SIG-M5 treated with dmso at 0.1 percent for 504 hours (cell line): Measurements from ENCODE around the gene MRPS34.

Experiments
- DNase-seq: peaks from one replicate; lab custom pipeline; 2025; ENCODE audit not compliant: unreplicated experiment; lab: John Stamatoyannopoulos, UW

The MRPS34 gene

DNA sequence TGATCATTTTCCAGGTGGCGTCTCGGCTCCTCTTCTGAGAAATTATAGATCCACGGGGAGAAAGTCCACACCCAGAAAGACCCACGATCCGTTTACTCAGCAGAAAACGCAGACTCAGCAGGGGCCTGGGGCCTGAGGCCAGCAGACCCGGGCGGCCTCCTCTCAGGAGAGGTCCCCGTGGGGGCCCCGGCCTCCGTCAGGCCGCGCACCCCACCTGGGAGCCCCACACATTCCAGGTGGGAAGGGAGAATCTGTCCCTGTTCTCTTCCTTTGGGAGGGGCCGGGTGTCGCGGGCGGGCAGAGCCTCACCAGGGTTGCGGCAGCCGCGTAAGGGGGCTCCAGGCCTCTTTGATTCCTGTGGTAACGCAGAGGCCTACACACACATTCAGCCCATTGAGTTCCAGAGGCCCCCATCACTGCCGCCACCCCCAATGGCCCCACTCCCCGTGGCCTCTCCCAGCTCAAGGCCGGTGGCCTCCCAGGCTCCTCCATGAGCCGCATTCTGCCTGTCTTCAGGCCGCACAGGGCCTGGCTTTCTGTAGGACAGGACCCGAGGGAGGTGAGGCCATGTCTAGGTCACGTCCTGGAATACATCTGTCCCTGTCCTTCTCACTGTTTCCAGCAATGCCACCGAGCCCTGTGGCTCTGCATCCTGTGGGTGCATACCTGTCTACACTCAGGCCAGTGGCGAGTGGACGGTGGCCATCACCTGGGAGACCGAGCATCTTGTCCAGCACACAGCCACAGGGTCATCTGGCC lies 22.2 kb upstream of the MRPS34 start:
- no peak for DNase-seq

DNA sequence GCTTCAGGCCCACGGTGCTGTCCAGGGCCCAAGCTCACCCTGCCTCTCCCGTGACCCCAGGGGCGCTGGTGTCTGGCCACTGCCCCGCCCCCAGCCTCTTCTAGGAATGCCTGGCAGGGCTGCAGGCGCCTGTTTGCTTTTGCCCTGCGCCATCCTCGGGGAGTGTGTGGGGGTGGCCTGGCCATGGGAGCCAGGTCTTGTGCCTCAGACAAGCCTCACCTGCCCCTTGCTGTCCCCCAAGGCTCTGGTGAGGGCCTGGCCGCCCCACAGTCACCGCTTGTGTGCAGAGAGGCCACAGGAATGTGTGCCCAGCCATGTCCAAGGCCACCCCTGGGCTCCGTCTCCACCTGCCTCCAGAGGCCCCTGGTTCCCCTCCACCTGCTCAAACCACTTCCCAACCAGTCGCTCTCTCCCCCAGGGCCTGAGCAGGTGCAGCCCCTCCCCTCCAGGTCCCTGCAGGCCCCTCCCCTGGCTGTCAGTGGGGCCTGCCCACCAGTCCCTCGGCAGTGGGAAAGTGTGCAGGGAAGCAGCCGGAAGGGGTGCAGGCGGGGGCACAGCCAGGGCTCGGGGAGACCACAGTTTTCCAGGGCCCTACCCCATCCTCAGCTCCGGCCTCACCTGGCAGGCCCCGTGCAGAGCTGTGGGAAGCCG lies 21.4 kb upstream of the MRPS34 start:
- DNase-seq: no peak

DNA sequence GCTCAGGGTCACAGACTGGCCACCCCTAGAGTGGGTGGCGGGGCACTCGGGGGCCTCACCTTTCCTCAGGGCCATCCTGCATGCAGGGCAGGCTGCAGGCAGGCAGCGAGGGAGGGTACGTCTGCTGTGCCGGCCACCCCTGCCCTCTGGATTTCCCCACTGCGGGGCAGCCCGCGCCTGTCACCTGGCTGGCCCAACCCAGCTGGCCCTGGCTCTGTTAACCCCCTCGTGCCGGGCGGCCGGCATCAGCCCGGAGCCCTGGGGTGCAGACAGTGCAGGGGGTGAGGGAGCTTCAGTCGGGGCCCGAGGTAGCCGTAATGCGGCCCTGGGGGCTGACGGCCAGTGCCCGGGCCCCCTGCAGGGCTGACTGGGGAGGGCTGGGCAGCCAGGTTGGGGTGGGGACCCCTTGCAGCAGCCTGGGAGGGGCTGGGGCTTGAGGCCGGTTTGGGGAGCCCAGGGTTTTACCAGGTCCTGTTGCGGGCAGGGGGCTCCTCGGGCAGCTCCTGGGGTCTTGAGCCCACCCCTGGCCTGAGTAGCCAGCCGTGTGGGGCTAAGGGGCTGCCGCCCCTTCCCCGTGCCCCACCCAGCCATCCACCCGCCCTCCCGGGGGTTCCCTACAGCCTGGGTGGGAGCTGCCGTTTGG lies 20.8 kb upstream of the MRPS34 start, which contains the start of gene IGFALS:
IGFALS (minus strand) TSS at position 128 of the 643 bp plus-strand sequence; CDS start at position 75, 53 bp downstream.
- no peak for DNase-seq

DNA sequence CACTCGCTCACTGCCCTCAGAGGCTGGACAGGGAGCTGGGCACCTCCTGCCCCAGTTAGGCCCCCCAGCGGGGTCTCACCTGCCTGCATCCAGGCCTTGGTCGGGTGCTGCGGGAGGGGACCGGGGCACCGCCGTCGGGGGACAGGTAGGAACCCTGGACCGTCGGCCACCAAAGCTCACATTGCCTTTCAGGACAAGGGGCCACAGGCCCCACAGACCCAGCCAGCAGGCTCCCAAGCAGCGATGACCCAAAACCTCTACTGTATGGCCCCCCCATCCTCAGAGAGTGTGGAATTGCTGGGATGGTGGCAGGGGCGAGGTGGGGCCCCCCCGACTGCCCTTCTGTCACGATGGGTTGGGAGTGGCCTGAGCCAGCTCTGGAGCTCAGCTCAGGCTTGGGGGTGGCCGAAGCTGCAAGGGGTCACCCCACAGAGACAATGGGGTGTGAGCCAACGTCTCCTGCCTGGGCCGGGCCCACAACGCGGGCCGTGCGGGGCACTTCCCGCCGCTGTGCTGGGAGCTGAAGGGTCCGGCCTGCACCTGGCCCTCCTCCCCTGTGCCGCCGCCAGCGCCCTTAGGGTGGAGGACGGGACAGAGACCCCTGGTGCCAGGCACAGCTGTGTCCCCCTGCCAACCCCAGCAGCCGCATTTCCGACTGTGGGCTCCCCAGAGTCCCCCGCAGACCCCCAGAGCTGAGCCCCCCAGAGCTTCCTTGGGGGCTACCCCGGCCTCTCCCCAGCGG lies 20.1 kb upstream of the MRPS34 start:
- no peak for DNase-seq

DNA sequence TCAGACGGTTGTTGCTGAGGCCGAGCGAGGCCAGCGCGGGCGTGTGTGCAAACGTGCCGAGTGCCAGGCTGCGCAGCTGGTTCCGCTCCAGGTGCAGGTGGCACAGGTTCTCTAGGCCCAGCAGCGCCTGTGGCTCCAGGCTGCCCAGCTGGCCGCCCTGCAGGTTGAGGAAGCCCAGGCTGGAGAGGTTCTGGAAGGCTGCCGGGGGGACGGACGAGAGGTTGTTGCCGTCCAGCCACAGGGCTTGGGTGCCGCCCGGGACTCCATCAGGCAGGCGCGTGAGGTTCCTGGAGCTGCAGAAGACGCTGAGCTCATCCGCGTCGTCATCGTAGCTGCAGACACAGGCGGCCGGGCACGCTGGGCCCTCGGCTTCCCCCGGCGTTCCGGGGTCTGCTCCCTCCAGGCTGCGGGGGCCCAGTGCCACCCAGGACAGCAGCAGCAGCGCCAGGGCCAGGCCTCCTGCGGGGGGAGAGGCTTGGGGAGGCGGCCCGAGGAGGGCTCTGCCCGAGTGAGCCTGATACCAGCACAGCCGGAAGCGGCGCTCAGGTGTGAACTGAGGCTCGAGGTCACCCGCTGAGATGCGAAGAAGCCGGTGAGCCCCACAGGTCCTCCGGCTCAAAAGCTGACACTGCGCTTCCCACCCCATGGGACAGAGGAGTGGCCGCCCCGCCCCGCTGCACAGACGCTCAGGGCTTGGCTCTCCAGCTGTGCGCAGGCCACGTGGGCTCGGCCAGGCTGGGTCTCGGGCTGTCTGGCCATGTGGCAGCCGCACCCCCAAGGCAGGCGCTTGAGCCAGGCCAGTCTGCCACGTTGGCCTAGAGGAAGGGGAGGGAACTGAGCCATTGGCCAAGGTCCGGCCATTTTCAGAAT lies 19.2 kb upstream of the MRPS34 start:
- DNase-seq: no peak

DNA sequence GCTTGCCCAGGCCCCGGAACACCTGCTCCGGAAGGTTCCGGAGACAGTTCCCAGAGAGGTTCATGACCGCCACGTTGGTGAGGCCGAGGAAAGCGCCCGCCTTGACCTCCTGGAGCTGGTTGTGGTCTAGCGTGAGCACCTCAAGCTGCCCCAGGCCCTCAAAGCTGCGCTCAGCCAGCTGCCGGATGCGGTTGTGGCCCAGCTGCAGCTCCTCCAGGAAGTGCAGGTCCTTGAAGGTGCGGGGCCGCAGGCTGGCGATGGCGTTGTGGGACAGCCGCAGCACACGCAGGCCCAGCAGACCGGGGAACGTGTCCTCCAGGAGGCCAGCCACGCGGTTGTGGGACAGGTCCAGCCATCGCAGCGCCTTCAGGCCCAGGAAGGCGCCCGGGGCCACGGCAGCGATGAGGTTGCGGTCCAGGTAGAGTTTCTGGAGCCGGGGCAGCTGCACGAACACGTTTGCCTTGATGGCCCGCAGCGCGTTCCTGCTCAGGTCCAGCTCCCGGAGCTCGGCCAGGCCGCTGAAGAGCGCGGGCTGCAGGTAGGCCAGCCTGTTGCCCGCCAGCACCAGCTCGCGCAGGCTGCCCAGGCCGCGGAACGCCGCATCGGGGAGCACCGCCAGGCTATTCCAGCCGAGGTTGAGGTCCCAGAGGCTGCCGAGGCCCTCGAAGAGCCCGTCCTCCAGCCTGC lies 18.5 kb upstream of the MRPS34 start:
- no peak for DNase-seq

DNA sequence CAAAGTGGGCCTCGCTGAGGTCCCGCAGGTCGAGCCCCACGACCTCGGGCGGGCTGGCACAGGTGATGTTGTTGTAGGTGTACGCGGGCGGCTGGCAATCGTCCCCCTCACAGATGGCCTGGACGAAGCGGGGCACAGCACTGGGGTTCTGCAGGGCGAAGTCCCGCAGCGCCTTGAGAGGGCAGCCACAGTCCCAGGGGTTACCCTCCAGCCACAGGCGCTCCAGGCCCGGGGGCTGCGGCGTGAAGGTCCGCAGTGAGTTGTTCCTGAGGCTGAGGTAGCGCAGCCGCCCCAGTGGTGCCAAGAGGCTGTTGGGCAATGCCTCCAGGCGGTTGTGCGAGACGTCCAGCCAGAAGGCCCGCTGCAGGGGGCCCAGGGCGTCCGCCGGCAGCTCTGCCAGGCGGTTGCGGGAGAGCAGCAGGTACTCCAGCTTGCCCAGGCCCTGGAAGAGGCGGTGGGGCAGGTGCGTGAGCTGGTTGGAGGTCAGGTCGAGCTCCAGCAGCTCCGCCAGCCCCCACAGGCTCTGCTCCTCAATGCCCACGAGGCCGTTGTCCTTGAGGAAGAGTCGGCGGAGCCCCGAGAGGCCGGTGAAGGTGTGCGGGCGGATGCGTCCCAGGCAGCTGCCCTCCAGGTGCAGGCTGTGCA lies 17.8 kb upstream of the MRPS34 start:
- no peak for DNase-seq

DNA sequence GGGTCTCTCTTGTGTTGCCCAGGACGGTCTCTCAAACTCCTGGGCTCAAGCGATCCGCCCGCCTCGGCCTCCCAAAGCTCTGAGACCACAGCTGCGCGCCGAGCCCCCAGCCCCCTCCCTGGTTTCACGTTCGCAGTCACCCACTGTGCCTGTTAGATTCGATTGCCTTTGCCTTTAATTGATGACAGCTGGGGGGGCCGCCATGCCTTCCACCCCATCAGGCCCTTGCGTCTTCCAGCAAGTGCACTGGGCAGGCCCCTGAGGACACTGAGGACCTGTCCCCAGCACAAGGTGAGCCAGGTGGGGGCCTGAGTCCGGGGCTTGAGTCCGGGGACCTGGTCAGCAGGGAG lies 17.3 kb upstream of the MRPS34 start:
- DNase-seq: no peak

DNA sequence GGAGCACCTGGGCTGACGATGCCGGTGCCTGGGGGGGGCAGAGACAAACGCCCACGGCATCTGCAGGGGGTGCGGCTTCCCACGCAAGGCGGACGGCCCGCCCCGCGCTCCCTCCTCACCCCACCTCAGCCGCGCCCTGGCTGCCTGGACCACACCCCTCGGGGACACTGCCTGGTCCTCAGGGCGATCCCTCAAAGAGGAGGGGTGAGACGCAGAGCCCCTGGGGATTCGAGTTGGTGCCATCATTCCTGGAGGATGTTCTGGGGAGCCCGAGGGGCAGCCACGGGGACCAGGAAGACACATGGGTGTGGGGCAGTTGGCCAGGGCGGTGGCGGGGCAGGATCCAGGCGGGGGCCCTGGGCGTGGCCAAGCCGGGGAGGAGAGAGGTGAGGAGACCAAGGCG lies 16.7 kb upstream of the MRPS34 start:
- DNase-seq: no peak

DNA sequence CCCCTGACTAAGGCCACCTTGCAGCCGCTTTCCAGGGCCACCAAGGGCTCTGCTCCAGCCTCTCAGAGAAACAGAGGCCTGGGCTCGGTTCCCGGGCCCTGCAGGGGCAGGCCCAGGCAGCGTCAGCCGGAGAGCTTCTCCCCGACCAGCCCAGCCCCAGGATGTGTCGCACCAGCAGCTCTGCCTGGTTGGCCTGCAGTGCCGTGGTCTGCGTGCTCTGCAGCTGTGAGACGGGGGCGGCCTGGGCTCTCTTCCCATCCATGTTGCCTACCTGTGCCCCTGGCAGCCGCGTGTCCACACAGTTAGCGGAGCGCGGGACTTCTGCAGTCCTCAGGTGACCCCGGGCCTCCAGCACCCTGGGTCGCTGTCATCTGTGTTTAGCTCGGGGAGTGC lies 15.8 kb upstream of the MRPS34 start:
- no peak for DNase-seq

DNA sequence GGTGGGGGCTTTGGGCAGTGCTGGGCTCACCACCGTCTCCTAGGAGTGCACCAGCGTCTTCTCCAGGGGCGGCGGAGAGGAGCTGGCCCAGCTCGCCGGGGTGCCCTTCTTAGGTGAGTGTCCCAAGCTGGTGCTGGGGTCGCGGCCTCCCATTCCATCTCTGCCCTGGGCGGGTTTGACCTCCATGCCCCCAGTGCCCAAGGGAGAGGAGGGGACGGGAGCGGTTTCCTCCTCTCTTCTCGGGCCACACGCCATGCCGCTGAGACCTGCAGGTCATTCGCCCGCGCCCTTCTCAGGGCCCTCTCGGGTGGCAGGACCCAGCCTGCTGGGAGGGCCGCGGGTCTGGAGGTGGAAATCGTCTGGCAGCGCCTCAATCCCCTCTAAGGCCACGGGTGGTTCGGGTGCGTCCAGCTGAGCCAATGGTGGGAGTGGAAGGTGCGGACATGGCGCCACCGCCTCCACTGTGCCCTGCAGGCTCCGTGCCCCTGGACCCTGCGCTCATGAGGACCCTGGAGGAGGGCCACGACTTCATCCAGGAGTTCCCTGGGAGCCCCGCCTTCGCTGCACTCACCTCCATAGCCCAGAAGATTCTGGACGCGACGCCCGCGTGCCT lies 15.3 kb upstream of the MRPS34 start:
- no peak for DNase-seq

DNA sequence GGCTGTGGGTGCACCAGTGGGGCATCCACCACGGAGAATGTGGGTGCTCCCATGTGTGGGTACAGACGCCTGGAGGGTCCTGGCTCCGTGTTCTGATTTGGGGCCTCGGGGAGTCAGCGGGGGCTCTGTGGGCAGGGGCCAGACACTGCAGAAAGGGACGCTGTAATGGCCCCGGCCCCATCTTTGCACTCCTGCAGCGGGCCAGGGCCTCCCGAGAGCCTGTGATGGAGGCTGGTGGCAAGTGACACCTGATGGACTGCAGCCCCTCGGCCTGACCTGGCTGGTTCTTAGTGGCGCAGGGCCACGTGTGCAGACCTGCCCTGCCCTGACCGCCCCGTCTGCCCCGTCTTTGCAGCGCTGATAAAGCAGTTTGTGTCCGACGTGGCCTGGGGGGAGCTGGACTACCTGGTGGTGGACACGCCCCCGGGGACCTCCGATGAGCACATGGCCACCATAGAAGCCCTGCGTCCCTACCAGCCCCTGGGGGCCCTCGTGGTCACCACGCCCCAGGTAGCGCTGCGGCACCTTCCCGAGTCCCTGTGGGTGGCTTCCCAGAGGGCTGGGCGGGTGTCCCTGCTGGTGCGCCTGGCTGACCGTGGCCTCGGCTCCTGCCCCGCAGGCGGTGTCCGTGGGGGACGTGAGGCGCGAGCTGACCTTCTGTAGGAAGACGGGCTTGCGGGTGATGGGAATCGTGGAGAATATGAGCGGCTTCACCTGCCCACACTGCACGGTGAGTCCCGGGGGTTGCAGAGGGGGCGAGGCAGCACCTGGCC lies 14.6 kb upstream of the MRPS34 start:
- DNase-seq: no peak

DNA sequence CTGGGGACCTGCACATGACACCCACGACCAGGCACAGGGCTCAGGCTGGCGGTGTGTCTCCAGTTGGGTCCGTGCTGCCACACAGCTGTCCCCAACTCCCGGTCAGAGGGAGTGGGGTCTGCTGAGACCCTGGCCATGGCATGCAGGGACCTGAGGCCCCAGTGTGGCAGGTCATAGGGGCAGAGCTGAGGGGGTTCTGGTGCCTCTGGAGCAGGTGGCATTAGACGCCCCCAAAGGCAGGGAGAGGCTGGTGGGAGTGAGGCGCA lies 14.1 kb upstream of the MRPS34 start:
- DNase-seq: no peak

DNA sequence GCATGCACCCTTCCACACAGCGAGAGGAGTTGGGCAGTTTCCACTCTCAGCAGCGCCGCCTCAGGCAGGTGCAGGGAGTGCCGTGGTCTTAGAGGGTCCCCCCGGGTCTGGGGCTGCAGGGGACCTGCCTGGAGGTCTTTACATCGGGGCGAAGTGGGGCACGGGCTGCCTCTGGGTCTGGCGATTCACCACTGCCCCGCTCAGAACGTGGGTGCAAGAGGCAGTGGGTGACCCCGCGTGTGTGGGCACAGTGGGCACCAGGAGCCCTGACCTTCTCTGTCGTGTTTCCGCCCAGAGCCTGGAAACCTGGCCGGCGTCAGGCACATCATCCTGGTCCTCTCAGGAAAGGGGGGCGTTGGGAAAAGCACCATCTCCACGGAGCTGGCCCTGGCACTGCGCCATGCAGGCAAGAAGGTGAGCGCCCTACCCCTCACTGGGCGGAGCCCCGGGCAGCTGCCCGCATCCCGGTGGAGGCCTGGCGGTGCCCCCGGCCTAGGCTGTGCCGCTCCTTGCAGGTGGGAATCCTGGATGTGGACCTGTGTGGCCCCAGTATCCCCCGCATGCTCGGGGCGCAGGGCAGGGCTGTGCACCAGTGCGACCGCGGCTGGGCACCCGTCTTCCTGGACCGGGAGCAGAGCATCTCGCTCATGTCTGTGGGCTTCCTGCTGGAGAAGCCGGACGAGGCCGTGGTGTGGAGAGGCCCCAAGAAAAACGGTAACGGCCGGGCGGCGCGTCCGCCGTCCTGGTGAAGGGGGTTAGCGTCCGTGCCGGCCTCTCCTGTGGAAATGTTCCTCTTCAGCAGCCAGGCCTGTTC lies 13.5 kb upstream of the MRPS34 start:
- DNase-seq: no peak

DNA sequence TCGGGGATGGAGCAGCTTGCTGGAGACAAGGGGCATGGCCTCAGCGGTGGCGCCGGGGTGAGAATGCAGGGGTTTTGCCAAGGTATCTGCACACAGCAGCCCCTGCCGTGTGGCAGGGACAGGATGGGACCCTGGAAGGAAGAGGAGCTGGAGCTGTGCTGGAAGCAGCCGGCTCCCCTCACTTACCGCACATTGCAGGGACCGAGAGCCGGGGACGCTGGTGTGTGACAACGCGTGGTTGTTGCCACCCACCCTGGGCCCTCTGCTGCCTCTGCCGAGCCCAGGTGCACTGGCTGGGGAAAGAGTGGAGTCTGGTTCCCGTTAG lies 12.9 kb upstream of the MRPS34 start:
- DNase-seq: no peak

DNA sequence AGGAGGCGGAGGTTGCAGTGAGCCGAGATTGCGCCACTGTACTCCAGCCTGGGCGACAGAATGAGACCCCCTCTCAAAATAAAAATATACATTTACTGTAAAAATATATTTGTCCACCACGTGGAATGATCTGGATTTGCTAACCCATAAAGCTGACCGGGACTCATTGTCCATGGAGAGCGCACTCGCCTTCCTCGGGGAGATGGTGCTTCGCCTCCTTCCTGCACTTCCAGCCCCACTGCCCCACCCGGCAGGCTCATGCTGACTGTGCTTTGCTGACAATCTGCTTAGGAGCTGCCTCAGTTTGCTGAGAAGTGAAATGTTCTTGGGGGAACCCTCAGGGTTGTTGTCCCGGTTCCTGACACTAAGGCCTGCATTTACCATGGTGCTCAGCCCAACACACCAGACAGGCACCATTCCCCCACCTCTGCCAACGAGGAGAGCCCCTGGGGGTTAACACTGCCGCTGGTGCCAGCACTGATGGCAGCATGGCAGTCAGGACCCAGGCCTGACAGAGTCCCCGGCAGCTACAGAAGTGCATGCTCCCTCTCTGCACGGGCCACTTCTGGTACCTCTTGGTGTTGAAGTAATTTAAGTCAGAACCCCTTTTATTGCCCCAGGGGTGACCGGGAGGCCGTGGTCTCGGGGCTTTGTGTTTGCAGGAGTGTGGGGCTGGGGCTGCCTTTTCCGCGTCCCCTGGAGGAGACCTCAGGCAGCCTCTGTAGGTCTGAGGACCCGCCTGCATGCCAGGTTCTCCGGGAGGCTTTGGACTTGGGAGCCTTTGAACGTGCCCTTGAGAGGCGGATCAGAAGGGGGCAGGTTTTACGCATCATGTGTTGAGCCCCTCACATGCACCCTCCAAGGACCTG lies 12.3 kb upstream of the MRPS34 start:
- no peak for DNase-seq
